NCI-H226 (cell line): ENCODE measurements around the gene OTUD1.
A peak's percentile ranks its signal among the peaks of the same experiment; 100 is the strongest.
"Not testable (repeated sequence)": the region's sequence is repeated elsewhere in the genome, so short reads cannot be mapped to it uniquely, and the experiment has no call there.

Experiments
- DNase-seq: peaks from one replicate; pipeline ENCODE4 v3.0.0-alpha.2; 2015

Gene OTUD1, protein sequence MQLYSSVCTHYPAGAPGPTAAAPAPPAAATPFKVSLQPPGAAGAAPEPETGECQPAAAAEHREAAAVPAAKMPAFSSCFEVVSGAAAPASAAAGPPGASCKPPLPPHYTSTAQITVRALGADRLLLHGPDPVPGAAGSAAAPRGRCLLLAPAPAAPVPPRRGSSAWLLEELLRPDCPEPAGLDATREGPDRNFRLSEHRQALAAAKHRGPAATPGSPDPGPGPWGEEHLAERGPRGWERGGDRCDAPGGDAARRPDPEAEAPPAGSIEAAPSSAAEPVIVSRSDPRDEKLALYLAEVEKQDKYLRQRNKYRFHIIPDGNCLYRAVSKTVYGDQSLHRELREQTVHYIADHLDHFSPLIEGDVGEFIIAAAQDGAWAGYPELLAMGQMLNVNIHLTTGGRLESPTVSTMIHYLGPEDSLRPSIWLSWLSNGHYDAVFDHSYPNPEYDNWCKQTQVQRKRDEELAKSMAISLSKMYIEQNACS

DNA sequence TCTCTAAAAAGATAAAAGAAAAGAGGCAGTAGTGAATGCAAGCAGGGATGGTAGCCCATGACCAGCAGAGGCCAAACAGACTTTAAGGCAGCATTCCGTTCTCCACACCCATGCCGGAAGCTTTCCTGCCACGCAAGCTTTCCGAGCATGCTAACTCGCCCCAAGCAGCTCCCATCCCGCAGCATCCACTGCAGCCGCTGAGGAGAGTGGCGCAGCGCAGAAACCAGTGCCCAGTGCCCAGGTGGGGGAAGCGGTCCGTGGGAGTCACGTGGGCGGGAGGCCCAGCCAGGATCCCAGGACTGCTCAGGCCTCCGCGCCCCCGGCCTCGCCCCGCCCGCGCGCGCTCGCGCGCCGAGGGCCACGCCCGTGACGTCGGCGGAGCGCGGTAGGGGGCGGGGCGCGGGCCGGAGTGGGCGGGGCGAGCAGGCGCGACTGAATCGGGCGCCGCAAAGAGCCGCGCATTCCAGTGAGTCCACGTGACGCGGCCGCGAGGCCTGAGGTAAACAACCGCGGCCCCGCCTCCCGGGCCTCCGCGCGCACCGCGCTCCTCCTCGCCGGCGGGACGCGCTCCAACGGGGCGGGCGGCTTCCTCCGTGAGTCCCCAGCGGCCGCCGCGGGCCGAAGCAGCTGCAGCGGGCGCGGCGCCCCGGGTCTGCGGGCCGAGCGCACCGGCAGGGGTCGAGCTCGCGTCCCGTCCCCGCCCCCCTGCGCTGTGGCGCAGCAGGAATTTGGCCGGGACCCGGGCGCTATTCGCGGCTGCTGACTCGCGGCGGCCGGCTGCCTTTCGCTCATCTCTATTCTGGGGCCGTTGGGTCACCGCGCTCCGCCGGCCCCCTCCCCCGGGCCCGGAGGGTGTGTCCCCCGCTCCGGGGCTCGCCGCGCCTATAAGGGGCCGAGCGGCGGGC is at the start of gene OTUD1:
Gene OTUD1, plus strand, starts transcription at position 529 of the 905 bp plus-strand sequence. CDS start 383 bp downstream, outside the sequence.
- peak; percentile 90 for DNase-seq

DNA sequence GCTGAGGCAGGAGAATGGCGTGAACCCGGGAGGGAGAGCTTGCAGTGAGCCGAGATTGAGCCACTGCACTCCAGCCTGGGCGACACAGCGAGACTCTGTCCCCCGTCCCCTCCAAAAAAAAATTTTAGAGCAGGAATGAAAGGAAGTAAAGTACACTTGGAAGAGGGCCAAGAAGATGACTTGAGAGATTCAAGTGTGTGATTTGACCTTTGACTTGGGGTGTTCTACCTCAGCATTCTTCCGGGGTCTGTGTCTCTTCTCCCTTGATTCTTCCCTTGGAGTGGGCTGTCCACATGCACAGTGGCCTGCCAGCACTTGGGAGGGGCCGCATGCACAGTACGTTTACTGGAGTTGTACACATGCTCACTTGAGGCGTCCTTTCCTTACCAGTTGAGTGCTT is 48.5 kb upstream of the OTUD1 start:
- not testable (repeated sequence) for DNase-seq

DNA sequence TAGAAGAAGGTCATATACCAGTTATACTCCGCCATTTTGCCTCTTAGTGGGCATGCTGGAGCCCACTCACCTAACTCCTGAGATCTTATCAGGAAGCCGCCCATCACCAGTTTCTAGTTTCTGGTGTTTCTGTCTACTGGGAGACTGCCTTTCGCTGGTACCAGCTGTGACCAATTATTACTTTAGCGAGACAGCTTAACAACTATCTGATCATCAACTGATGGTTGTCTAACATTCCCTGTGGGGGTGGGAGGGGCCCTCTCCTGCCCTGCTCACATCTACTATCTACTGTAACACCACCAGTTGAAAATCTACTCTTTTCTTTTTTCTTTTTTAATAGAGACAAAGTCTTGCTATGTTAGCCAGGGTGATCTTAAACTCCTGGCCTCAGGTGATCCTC is 48.1 kb upstream of the OTUD1 start:
- no peak for DNase-seq

DNA sequence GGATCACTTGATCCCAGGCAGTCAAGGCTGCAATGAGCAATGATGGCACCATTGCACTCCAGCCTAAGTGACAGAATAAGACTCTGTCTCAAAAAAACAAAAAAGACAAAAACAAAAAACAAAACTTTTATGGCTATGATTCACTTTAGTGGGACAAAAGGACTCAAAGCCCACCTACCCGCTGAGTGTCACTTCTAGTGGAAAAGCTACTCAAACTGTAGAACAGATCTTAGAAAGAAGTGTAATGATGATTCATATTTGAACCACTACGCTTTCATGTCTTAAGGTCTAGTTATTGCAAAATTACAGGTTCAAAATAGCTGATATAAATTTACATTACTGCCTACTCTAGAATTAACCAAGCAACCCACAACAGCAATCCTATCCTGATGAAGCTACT is 47.1 kb upstream of the OTUD1 start:
- no peak for DNase-seq

DNA sequence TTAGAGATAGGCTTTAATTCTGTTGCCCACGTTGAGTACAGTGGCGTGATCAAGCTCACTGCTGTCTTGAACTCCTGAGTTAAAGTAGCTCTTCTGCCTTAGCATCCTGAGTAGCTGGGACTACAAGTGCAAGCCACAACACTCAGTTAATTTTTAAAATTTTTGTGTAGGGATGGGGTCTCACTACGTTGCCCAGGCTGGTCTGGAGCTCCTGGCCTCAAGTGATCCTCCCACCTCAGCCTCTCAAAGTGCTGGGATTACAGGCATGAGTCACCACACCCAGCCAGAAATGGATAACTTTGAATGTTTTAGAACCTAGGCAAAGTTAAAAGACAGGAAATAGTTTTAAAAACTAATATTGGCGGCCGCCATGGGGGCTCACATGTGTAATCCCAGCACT is 43.9 kb upstream of the OTUD1 start:
- no peak for DNase-seq

DNA sequence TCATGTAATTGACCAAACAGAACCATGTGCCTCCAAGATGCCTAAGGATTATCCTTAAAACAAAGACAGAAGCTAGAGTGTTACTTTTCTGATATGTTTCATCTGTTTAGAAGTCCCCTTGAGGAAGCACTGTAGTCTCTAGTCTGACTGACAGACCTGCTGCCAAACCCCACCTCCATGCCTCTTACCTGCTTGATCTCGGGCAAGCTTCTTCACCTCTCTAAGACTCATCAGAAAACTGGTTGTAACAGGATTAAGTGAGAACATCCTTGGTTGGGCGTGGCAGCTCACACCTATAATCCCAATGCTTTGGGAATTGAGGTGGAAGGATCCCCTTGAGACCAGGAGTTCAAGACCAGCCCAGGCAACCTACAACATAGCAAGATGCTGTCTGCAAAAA is 42.2 kb upstream of the OTUD1 start:
- DNase-seq: no peak

DNA sequence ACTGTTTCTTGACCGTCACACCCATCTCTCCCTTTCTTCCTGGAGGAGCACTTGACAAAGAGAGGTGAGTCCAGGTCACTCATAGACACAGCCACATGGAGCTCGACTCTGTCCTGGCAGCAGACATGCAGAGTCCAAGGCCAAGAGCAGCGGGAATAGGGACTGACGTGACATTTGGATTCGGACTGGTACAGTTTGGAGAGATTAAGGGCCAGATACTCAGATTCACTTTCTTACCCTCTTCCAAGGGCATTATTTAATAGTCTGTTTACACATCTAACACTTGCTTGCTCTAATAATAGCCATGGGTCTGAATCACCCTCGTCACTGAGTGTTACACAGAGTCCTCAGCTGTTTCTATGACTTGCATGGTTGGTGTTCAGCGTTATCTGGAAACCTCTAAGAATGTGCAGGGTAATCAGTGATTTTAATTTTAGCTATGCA is 39.2 kb upstream of the OTUD1 start:
- DNase-seq: peak; percentile 89

DNA sequence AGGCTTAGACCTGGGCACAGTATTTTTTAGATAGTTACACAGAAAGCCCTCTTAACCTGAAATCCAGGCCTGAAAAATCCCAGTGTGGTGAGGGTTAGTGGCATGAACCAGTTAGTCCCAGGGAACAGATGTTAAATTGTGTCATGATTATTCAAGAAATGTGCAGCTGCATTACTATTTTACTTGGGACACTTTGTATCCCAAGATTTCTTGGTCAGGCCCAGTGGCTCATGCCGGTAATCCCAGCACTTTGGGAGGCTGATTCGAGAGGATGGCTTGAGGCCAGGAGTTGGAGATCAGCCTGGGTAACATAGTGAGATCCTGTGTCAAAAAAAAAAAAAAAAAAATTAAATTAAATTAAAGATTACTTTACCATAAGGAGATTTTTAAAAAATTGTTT is 36.0 kb upstream of the OTUD1 start:
- no peak for DNase-seq

DNA sequence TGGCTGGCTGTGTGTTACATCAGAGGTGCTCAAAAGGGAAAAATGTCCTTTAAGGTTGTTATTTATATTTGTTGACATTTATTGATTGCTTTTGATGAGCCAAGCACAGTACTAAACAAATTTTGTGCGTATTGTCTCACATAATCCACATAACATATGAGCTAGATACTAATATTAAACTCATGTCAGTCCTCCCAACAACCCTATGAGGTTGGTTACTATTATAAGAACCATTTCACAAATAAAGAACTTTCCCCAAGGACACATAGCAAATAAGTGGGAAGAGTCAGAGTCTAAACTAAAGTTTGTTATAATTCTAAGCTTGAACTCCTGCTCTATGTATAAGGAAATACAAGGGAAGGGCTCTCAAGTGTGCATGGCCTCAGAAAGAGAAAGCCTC is 35.6 kb upstream of the OTUD1 start:
- DNase-seq: no peak

DNA sequence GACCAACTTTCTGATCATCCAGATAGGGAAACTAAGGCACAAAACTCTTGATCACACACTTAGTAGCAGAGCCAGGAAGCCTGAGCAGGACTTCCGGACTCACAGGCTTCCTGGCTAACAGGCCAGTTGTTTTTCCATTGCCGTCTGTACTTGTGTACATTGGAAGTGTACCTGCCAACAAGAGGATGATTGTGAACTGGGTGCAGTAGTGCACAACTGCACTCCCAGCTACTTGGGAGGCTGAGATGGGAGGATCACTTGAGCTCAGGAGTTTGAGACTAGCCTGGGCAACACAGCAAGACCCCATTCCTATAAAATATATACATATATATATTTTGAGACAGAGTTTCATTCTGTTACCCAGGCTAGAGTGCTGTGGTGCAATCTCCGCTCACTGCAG is 35.2 kb upstream of the OTUD1 start:
- DNase-seq: no peak

DNA sequence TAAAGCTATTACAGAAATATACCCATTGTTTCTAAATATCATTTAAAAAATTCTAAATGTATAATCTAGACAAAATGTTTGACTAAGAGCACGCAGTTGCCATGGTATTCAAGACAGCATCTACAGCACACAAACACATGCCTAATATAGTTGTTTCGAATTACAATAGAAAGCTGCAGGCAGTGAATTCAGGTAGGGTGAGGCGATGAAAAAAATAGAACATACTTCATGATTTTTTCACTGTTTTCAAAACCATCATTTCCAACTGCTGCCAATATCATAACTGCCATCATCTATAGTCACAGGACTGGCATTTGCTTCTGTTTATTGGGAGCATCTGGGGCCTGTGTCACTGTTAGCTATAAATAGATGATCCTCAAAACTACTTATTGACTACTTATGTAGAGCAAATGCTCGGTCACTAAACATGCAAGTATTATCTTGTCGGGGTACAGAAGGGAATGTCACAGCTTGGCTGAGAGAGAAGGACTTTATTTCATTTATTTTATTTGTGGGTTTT is 34.4 kb upstream of the OTUD1 start:
- no peak for DNase-seq

DNA sequence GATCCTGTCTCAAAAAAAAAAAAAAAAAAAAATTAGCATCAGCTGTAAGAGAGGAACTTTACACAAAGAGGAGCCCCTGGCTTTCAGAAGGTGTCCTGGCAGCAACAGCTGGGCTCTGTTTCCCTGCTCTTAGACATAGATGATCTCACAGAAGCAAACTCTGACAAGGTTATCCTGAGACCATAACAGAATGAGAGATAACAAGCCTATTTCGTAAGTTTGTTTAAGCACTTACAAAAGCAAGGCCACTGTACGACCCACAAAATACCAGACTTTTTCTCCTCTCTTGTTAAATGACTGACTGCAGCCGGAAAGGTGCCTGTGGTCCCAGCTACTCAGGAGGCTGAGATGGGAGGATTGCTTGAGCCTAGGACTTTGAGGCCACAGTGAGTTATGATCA is 33.3 kb upstream of the OTUD1 start:
- DNase-seq: peak; percentile 77

DNA sequence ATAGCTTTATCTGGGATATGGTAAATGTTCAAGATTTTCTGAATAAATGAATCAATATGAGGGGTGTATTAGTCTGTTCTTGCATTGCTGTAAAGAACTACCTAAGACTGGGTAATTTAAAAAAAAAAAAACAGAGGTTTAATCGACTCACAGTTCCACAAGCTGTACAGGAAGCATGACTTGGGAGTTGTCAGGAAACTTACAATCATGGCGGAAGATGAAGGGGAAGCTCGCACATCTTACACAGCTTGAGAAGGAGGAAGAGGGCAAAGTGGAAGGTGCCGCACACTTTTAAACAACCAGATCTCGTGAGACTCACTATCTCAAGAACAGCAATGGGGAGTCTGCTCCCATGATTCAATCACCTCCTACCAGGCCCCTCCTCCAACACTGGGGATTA is 32.5 kb upstream of the OTUD1 start:
- no peak for DNase-seq

DNA sequence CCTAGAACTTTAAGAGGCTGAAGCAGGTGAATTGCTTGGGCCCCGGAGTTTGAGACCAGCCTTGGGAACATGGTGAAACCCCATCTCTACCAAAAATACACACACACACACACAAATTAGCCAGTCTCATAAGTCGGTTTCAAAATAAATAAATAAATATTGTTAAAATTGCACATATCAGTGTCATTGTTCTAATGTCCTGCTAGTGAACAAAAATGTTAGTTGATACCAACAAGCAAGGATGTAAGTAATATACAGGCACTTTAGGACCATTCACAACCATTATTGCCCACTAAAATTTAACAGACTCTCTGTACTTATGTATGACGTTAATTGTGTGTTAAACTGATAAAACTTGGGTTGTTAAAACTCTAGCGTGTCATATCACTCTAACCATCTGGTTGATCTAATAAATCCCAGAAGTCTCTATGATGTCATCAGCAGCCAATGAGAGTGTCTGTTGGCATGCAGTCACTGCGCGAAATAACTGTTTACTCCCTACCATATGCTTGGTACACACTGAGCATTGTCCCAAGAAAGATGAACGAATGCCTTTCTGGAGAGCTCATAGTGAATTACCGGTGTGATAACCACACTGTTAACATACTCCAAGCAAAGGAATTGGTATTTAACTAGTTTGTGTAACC is 30.4 kb upstream of the OTUD1 start:
- DNase-seq: peak; percentile 18

DNA sequence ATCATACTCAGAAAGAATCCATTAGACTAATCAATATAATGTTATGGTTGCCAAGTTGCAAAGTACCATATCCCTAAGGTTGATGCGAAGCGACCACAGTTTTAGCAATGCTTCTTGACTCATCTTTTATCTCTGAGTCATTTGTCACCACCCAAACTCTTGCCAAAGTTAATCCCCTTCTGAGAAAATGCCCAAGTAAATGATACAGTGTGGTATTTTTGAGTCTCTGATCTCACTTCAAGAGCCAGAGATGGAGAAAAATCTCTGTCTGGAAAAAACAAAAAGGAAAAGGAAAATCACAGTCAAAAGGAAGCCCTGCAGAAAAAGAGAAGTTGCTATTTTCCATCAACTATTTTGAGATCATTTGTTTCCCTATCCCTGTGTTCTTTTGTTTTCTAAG is 26.7 kb upstream of the OTUD1 start:
- DNase-seq: peak; percentile 32

DNA sequence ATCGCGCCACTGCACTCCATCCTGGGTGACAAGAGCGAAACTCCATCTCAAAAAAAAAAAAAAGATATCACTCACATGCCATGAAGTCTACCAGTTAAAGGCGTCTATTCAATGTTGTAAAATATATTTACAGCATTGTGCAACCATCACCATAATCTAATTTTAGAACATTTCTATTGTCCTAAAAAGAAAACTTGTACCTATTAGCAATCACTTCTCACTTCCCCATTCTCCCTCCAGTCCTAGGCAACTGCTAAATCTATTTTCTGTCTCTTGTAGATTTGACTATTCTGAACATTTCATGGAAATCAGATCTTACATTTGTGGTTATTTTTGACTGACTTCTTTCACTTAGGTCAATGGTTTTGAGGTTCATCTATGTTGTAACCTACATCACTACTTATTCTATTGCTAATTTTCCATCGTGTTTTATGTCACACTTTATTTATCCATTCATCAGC is 25.2 kb upstream of the OTUD1 start:
- no peak for DNase-seq

DNA sequence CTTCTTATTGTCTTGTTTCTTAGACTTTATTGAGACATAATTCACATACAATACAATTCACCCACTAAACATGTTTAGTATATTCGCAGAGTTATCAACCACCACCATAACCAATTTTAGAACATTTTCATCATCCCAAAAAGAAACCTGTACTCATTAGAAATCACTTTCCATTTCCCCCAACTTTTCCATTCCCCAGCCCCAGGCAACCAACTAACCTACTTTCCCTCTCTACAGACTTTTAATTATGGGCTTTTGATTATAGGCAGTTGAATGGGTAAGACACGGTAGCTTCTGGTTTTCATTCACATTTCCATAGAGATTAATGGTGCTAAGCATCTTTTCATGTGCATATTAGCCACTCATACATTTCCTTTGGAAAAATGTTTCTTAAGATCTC is 24.2 kb upstream of the OTUD1 start:
- DNase-seq: no peak

DNA sequence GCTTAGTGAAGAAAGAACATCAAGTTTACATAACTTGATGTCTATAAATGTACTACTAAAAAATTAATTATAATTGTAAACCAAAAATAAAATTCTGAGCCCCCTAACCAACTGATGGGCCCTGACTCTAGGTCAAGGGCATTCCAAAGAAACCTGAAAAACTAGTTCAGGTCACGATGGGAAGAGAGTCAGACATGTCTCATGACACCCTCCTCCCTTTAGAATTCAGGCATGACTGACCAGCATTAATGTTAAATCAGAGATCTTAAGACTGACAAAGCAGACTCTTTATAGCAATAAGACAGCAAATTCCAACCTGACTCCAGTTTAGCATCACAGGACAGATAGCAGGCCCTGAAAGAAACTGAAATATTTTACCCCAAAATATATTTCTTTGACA is 21.6 kb upstream of the OTUD1 start:
- no peak for DNase-seq

DNA sequence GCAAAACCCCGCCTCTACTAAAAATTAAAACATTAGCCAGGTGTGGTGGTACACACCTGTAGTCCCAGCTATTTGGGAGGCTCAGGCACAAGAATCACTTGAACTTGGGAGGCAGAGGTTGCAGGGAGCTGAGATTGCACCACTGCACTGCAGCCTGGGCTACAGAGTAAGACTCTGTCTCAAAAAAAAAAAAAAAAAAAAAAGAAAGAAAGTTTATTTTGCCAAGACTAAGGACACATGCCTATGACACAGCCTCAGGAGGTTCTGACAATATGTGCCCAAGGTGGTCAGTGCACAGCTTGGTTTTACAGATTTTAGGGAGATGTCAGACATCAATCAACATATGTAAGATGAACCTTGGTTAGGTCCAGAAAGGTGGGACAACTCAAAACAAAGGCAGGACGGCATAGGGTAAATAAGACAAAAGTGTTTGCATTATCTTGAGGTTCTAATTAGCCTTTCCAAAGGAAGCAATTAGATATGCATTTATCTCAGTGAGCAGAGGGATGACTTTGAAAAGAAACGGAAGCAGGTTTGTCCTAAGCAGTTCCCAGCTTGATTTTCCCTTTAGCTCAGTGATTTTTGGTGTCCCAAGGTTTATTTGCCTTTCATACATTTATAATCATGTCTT is 20.7 kb upstream of the OTUD1 start:
- no peak for DNase-seq

DNA sequence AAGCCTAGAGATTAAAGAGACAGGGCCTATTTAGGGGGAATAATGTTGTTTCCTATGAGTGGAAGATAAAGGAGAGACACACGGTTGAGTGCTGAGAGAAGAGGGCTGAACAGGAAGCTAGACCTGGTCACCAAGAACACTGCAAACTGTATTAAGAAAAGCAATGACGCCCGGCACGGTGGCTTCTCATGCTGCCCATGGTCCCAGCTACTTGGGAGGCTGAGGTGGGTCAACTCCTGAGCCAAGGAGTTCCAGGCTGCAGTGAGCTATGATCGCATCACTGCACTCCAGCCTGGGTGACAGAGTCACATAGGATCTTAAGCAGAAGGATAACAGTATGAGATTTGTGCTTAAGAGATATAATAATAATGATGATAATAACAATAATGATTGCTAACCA is 19.7 kb upstream of the OTUD1 start:
- no peak for DNase-seq

DNA sequence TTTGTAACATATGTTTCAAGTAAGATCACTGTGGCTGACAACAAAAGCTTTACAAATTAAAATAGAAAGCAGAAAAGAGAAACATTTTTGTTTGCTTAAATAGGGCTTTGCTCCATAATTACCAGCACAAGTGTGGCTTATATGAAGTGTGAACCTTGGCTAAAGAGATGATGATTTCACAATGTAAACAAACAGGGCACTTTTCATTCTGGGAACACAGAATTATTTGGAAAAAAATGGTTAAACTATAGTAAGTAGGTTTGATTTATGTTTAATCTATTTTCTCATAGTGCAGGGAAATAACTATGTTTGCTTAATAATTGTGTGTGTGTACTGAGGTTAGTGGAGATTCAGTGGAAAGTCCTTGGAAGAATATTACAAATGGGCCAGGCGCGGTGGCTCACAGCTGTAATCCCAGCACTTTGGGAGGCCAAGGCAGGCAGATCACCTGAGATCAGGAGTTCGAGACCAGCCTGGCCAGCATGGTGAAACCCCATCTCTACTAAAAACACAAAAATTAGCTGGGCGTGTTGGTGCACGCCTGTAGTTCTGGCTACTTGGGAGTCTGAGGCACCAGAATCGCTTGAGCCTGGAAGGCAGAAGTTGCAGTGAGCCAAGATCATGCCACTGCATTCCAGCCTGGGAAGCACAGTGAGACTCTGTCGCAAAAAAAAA is 19.1 kb upstream of the OTUD1 start:
- no peak for DNase-seq

DNA sequence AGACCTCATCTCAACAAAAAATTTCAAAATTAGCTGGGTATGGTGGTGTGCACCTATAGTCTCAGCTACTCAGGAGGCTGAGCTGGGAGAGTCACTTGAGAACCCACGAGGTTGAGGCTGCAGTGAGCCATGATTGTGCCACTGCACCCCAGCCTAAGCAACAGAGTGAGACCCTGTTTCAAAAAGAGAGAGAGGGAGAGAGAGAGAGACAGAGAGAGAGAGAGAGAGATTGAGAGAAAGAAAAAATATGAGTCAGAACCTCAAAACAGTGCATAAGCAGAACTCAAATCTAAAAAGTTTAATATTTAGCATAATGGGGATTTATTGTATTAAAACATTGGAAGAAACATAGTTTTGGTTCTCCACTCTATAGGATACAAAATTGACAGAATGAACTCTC is 17.5 kb upstream of the OTUD1 start:
- no peak for DNase-seq
